OCI-M2 (cell line): ENCODE results near the gene NAA50.

Source experiments
- DNase-seq: peaks from one replicate; lab custom pipeline; 2025; ENCODE audit not compliant: unreplicated experiment; lab: John Stamatoyannopoulos, UW

The NAA50 gene

DNA sequence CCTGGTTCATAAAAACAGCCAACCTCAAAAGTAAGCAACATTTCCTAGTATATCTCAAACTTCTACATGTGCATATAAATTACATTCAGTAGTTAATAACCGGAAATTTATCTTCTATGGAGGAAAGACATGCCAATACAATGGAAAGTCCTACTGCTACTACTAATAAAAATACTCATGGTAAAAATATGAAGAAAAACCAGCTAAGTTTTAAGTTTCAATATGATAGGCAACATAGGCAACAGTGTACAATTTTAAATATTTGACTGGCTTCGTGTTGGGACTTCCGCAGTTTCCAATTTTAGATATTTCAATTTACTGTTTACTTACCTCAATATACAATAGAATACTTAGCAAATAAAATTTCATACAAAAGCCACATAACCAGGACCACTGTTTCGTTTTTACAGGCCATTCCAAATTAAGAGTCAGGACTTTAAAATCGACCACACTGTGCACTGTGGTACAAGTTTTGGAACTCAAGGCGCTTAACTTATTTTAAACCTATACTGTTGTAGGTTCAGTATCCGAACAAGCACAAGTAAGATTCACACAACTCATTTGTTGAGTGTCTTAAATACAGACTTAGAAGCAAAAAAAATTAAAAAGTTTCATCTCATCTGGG, 2.9 kb downstream of the NAA50 start:
- no peak for DNase-seq

DNA sequence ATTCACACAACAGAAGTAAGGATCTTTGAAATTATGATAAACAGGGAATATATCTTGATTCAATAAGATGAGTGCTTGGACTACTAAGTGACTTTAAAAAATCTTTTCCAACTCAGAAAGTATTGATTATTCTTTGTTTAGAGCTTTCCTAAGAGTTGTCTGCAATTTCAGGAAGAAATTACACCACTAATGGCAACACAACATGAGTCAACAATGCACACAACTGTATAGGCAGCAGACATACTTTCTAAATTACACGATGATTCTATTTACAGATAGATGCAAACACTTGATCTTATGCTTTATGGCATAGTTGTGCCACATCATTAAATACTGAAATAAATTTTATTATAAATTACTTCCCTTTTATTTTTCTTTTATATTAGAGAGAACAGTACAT, 4.4 kb downstream of the NAA50 start:
- DNase-seq: no peak

DNA sequence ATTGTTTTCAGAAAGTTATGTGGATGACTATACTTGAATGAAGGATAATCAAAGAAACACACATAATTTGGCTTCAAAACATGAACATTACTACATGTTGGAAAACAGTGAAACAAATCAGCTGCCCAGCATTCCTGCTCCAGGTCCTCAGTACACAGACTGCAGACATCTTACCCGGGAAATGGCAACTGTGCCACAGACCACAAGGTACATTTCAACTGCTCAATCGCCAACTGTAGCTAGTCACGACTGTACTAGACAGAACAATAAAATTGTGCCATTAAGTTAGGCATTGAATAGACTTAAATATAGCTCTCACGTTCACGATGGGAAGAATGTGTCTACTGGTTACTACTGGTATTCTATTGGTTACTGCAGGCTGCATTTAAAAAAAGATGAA, 5.0 kb downstream of the NAA50 start:
- no peak for DNase-seq

DNA sequence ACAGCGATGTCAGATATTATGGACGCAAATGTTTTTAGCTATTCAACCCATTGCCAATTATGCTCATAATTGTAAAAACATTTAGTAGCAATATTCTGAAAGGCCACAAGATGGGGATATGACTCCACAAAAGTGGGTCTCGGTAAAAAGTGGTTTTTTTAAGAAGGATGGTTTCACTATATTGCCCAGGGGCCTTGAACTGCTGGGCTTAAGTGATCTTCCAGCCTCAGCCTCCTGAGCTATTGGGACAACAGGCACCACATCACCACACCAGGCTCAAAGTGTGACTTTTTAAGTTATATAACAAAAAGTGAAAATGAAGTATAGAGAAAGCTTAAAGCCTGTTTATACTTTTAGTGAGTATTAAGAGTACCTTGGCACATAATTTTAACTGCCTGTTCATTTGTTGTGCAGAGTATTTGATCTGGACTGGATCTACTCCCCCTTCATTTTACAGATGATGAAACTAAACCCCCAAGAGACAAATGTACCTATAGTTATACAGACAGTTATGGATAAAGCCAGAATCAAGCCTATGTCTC, 9.4 kb downstream of the NAA50 start:
- no peak for DNase-seq

DNA sequence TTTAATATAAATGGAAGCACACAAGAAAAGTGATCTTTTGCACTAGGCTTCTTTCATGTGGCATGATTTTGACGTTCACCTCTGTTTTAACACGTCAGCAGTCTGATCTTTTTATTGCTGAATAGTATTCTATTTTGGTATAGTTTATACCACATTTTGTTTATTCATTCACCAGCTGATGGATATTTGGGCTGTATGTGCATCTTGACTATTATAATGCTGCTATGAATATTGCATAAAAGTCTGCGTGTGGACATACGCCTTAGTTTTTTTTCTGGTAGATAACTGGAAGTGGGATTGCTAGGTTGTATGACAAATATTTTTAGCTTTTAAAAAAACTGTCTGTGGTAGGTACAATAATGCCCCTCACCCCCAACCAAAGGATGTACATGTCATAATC, 14.4 kb downstream of the NAA50 start:
- no peak for DNase-seq

DNA sequence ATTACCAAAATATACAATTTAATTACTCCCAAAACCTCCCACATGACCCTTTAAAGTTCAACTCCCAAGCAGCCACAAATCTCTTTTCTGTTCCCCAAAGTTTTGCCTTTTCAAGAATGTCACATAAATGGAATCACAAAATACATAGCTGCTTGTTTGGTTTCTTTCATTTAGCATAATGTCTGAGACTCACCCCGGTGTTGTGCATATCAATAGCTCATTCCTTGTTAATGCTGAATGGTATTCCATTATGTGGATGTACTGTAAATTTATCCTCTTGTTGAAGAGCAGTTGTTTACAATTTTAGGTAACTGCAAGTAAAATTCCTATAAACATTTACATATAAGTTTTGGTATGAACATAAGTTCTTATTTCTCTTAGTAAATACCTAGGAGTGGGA, 15.5 kb downstream of the NAA50 start:
- no peak for DNase-seq

DNA sequence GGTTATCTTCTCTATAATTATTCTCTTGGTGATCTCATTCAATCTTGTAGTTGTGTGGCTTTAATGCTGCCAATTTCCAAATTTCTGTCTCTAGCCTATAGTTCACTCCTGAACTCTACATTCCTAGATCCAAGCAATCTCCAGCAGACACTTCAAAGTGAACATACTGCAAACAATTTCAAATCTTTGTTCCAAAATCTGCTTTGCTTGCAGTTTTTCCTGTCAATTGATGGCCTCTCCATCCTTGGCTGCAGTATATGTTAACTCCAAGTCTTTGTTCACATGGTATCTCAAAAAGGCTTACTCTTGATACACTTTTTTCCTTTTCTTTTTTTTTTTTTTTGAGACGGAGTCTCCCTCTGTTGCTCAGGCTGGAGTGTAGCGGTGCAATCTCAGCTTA, 17.4 kb downstream of the NAA50 start:
- no peak for DNase-seq

DNA sequence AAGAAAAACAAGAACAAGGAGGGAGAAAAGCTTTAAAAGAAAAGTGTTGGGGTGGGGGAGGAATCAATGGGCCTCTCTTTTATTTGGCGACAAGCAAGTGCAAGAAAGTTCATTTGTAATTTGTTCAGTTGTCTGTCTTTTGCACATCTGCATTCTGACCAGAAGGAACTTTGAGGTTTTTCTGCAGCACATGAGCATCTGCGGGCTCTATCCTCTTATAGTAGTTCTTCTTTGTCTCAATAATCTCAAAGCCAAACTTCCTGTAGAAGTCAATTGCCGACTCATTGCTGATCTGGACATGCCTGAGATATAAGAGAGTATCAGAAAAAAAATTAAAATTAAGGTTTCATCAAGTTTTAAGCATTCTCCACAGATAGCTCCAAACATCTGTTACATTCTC, 24.4 kb downstream of the NAA50 start:
- DNase-seq: no peak

DNA sequence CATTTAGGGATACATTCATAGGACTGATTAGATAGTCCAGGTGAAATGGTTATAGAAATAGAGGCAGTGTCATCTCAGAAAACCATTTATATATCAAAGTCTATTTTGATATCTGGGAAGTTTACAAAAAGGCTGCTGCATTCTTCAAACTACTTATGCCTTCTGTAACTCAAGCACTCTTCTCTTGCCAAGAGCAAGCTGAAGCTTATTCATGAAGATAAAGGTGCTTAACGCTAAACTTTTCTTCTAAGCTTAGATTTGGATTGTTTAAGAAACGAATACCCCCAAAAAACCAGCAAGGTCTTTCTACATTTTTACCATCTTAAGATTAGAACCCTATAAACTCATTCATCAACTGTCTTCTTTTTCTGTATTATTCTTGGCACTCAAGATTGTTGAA, 26.3 kb downstream of the NAA50 start:
- DNase-seq: no peak

DNA sequence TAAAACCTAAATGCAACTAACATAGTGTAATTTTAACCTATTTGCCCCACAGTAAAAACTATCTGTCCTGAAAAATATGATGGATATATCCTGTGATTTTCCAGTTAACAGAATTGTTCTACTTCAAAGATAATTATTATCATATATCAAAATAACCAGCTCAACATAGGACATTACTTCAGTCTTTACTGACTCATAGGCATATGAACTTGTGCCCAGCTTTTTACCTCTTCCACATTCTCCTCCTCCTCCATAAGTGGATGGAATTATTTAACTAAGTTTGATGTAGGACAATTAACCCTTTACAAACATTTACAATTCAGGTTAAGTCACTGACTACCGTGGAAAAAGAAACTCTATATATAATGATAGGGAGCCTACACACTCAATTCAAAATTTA, 26.8 kb downstream of the NAA50 start:
- no peak for DNase-seq

DNA sequence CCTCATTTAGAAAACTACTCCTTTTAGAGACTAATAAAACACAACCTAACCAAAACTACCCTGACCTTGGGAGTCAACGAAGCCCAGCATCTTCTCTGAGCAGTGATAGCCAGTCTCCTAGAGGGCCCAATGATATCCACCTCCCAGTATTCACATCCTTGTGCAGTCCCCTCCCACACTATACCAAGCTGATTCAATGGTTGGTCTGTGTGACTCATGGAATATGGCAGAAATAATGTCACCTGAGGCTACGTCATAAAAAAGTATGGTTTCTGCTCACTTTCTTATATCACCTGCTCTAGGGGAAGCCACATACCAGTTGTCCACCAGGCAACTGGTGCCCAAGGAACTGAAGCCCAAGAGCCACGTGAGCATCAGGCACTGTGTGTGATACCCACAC, 28.2 kb downstream of the NAA50 start:
- DNase-seq: no peak

DNA sequence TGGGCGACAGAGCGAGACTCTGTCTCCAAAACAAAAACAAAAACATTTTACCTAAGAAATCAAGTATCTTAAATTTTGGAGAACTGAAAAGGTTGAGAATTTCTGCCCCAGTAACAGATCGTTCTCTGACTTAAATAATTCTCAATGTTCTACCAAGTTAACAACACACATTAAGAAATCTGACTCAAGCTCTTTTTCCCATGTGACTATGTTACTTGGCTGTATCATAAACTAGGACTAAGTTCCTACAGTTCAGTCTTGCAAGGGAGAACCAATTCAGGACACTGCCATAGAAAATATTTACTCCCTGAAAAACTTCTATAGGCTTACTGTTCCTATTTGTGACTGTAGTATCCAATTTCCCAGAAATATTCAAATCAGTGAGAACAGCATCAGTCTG, 28.7 kb downstream of the NAA50 start:
- no peak for DNase-seq

DNA sequence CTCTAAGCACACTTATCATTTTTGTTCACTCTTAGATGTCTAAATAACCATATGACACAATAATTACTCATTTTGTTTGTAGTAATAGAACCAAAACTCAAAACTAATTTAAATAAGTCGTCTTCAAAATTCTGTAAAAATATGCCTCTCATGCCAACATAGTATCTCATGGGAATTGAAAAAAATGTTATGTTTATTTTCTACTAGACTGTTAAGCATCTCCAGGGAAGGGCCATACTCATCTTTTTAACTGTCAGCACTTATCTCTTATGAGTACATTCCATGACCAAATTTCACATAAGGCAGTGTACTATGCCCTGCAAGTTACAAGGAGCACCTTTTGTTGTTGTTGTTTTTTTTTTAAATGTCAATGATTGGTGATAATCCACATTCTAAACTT, 31.3 kb downstream of the NAA50 start:
- DNase-seq: no peak

DNA sequence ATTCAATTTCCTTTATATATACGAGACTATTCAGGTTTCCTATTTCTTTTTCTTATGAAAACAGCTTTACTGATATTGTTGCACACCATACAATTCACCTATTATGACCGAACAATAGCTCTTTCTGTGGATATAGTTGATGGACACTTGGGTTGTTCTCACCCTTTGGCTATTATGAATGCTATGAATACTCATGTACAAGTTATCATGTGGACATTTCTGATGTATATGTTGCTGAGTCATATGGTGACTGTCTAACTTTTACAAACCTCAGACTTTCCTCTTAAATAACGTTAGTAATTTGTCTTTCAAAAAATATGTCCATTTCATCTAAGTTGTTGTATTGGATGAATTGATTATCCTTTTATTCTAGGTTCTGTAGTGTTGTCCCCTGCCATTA, 33.9 kb downstream of the NAA50 start:
- no peak for DNase-seq

DNA sequence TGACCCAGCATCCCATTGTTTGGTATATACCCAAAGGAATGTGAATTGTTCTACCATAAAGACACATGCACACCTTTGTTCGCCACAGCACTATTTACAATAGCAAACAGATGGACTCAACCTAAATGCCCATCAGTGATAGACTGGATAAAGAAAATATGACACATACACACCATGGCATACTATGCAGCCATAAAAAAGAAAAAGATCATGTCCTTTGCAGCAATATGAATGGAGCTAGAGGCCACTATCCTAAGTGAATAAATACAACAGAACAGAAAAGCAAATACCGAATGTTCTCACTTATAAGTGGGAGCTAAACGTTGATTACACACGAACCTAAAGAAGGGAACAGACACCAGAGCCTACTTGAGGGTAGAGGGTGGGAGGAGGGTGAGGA, 38.2 kb downstream of the NAA50 start:
- DNase-seq: no peak

DNA sequence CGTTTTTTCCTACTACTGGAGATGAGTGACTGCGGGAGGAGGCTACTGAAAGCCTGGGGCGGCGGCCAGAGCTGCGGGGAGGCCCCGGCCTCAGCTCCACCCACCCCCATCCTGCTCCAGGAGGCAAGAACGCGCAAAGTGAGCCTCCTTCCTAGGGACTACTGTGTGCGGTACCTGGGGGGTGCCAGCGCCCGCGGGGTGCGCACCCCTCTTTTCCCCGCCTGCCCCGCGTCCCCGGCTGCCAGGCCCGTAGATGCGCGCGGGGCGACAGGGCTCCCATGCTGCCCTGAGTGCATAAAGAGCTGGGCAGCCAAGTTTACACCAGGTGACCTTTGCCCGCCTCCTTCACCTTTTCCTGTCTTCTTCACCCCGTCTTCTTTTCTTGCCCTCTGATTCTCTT, 47.1 kb downstream of the NAA50 start:
- DNase-seq: no peak

DNA sequence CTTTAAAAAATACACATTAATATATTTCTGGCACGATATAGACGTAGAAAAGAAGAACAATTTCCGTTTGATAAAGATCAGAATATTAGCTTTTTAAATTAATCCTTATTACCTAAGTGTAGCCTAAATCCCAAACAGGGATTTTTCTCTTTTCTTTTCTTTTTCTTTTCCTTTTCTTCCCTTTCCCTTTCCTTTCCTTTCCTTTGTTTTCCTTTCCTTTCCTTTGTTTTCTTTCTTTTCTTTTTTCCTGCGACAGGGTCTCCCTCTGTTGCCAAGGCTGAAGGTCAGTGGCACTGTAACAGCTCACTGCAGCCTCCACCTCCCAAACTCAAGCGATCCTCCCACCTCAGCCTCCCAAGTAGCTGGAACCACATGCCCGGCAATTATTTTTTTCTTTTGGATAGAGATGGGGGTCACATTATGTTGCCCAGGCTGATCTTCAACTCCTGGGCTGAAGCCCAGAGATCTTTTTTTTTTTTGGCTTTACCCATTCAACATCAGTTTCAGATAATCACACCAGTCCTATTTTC, 47.8 kb downstream of the NAA50 start:
- no peak for DNase-seq

DNA sequence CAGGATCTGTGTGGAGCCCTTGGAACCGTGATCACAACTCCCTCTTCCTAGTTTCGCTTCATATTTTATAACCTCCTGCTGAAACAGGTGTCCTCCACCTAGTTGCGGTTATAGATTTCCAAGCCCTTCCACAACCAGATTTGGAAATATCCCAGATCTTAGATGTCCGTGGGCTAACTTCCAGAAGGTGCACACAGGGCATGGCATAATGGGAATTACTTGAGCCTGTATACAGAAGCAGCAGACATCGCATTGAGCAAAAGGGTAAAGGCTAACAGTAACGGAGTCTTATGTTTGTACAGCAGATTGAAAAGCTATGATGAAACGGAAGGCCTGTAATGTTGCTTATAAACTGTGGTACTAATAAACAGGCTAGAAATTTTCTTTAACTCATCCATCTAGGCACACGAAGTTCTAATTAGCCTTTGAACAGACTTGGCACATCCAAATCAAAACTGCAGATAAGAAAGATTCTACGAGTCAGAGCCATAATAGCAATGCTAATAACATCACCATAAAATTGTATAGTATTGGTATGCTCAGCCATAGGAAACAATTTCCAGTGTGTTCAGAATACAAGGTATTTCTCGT, 48.5 kb downstream of the NAA50 start:
- no peak for DNase-seq

DNA sequence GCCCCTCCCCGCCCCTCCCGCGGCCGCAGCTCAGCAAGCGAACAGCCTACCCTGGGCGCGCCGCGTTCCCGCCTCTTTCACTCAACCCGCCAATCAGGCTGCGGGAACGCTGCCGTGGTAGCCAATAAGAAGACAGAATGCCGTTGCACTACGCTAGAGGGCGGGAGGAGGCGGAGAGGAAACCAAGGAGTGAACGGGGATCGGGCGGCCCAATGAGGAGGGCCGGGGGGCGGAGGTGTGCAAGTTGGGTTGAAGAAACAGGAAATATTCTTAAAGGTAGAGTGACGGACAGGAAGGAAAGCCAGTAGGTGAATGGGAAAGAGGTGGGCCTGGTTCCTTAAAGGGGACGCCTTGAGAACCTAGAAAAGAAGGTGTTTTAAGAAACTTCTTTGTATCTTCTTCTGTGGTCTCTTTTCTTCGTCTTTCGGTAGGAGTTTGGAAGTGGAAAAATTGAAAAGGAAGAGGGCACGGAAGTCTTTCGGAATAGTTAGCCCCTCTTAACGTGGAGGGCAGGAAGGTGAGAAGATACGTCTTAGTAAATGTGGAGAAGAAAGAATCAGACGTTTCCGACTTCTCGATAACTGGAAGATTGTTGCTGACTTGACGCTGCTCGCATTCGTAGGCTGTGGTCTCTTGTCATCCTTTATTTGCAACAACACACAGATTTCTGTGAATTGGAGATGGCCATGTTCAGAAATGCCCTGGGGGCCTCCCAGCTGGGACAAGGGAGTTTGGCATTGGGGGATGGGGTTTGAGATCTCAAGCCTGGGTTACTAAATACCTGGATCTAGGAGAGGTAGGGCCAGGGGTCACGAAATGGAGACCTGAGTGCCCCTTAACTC, 49.2 kb downstream of the NAA50 start:
- peak; percentile 82 for DNase-seq

DNA sequence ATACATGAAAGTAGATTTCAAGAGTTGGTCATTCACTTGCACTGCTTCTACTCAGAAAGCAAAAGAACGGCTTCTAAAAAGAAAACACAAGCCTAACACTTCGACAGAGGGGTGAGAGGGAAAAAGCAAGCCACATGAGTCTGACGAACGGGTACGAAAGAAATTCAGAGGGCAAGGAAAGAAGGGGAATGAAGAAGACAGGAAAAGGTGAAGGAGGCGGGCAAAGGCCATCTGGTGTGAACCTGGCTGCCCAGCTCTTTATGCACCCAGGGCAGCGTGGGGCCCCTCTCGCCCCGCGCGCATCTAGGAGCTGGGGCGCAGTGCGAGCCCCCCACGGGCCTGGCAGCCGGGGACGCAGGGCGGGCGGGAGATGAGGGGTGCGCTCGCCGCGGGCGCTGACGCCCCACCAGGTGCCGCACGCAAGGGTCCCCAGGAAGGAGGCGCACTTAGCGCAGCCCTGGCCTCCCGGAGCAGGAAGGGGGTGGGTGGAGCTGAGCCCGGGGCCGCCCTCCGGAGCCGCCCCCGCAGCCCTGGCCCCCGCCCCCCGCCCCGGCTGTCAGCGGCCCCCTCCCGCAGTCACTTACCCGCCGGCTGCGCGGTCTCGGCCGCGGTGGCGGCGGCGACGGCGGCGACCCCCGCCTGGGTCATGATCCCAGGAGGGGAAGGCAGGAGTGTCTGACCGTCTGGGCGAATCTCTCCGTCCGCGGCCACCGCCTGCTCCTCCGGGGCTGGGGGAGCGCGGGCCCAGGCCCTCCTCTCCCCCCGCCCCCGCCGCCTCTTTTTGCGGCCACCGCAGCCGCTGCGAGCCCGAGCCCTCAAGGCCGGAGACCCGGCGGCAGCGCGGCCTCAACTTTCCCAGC, 50.0 kb downstream of the NAA50 start, which contains the start of gene USF3:
USF3 (minus strand) TSS at position 857 of the 860 bp plus-strand sequence. CDS start 21,764 bp downstream, outside the sequence.
- DNase-seq: no peak

DNA sequence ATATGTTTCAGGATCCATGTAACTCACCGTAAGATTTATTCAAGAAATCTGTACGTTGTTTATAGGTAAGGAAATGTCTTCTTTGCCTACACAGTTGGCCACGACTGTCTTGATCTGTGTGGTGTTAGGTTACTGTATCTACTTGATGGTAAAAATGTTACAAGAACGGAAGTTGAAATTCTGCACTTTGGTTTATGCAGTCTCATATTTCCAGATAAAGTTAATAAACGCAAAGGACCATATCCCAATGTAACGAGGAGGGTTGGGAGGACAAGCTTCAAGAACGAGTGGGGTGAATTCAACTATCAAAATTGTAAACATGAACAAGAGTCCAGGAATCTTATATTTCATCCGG, 50.6 kb downstream of the NAA50 start:
- no peak for DNase-seq
